Uterus (tissue), 2 donors: ENCODE data around the gene CAPS.

Experiments
- CTCF ChIP-seq, 4 experiments: fragments of 200-600 bp in 2 of 4; fragments of 450-650 bp in 2 of 4; sonication (generic) in 2 of 4; IDR thresholded peaks; one replicate each; pipeline ENCODE4 v1.5.1; 2016 to 2019; ENCODE audit warnings: antibody characterized with exemption in 4 of 4, mild to moderate bottlenecking in 2 of 4, moderate library complexity in 1 of 4
- POLR2A ChIP-seq, 2 donors: fragments of 450-650 bp; IDR thresholded peaks; one replicate each; pipeline ENCODE4 v1.6.1; 2016; ENCODE audit warnings: antibody characterized with exemption in 2 of 2, mild to moderate bottlenecking in 1 of 2, moderate library complexity in 1 of 2

DNA sequence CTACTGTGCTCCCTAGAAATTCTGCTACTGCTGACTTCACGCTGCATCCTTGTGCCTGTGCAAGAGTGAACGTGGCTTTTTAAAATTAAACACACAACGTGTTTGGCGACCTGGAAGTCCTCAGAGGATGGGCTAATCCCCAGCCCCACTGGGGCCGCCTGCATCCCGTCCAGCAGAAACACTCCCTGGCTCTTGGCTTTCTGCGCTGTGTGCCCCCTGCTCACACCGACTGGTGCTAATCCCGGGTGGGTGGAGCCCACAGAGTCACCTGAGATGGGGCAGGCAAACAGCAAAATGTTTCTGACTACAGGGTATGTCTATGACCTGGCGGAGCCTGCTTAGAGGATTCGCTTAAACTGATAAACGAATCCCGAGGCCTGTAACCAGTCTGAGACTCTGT, 15.1 kb downstream of the CAPS start:
- TF ChIP-seq CTCF (IDR thresholded peaks at IDR 0.05), result no peak
- TF ChIP-seq POLR2A (IDR thresholded peaks at IDR 0.05), result no peak
